ENCODE data around the gene MAGEA9B.
A peak's percentile ranks its signal among the peaks of the same experiment; 100 is the strongest.
"Not testable (repeated sequence)": the region's sequence is repeated elsewhere in the genome, so short reads cannot be mapped to it uniquely, and the experiment has no call there.

MAGEA9B gene

GRCh38 chrX:149571770-149572169 lies 15.5 kb downstream of the MAGEA9B start:
- no peak for DNase-seq (ENCODE audit: low read depth in 2 of 2)

GRCh38 chrX:149570668-149571067 lies 16.6 kb downstream of the MAGEA9B start:
- DNase-seq (ENCODE audit: low read depth in 2 of 2) = no peak

GRCh38 chrX:149569770-149570169 lies 17.5 kb downstream of the MAGEA9B start:
- DNase-seq (ENCODE audit: low read depth in 2 of 2) = no peak

DNA sequence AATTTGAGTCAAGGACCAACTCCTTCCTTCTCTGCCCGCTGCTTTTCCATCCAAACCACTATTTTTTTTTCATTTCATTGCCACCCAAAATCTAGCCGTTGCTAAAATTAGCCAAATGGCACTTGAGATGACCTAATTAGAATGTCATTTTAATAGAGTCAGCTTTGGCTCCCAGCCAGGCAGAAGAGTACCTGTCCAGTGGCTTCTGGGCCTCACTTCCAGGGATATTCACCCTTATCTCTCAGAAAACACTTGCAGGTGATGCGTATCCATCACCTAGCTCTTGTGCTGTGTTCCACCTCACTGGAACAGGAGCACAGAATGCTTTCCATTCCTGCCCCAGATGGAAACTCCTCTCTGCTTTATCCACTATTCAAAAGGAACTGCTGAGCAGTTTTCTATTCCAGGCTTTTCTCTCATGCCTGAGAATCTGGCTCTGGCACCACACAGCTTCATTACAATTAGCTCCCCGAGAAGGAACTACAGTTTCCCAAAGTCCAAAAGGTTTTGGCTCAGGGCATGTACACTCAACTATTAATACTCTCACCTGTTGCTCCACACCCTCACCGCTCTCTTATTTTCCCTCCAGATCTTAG lies 18.5 kb downstream of the MAGEA9B start:
- DNase-seq (ENCODE audit: low read depth in 2 of 2) = no peak

DNA sequence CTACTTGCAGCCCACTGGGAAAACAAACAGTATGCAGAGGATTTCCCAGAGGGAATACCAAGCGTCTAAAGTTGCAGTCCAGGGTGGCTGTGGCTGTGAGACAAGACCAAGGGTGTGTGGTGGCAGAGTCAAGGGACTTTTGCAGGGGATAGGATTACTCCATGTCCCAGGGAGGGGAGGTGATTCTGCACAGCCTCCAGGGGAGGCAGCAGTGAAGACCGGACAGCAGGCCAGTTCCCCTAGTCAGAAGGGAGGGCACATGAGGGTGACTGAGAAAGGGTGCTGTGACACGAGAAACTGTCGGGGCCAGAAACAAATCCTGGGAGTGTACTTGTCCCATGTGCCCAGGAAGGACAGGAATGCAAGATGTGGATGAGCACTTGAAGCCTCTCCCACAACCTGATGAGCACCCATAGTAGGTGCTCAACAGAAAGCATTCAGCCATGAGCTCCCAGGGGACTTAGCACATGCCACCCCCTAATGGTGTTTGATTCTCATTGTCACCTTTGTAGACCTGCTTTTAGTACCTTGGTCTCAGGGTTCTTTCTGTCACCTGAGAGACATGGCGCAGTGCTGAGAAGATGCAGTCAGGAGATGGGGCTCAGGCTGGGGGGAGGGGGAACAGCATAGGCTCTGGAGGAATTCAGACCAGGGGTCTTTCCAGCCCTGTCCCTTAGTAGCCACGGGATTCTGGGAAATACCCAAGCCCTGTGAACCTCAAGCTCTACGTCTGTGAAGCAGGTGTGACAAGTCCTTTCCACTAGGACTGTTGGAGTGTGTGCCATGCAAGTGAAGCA lies 19.4 kb downstream of the MAGEA9B start:
- DNase-seq (ENCODE audit: low read depth in 2 of 2) = no peak

GRCh38 chrX:149563359-149563758 lies 23.9 kb downstream of the MAGEA9B start:
- no peak for DNase-seq (ENCODE audit: low read depth in 2 of 2)

DNA sequence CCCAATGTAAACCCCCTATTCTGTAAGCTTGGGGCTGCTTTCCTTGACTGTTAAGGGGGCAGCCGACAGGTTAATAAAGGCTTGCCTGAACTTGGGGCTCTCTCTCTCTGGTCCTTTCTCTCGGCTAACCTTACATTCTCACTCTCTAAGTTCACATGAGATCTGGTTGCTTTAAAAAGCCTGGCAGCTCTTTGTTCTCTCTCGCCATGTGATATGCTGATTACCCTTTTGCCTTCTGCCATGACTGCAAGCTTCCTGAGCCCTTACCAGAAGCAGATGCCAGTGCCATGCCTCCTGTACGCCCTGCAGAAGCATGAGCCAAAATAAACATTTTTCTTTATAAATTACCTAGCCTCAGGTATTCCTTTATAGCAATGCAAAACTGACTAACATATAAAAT lies 32.0 kb downstream of the MAGEA9B start:
- not testable (repeated sequence) for DNase-seq (ENCODE audit: low read depth in 2 of 2)

GRCh38 chrX:149551939-149552248 lies 35.4 kb downstream of the MAGEA9B start:
- DNase-seq (ENCODE audit: low read depth in 2 of 2) = not testable (repeated sequence)

GRCh38 chrX:149551245-149551938 lies 35.9 kb downstream of the MAGEA9B start:
- DNase-seq (ENCODE audit: low read depth in 2 of 2) = not testable (repeated sequence)

GRCh38 chrX:149550454-149550853 lies 36.8 kb downstream of the MAGEA9B start:
- DNase-seq (ENCODE audit: low read depth in 2 of 2) = not testable (repeated sequence)

DNA sequence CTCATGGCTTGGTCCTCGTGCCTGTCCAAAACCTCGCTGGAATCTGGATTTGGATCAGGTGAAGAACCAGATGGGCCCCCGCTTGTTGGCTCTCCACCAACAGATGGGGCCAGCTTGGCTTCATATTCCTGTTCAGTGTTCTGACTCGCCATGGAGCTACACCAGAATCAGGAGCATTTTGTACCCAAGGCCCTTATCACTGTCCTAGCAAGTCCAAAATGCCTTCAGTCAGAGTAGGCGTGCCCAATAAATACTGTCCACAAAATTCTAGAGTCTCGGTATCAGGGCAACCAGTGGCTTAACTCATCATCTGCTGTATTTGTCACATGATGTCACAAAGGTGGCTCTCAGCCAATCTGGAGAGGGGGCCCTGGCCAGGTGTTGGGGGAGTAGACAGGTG lies 37.6 kb downstream of the MAGEA9B start, which contains the start of gene HSFX3:
Gene HSFX3, minus strand, starts transcription at position 224 of the 400 bp plus-strand sequence. Its CDS starts 72 bp downstream, at position 152.
- not testable (repeated sequence) for DNase-seq (ENCODE audit: low read depth in 2 of 2)

GRCh38 chrX:149547782-149548181 lies 39.5 kb downstream of the MAGEA9B start:
- DNase-seq (ENCODE audit: low read depth in 2 of 2) = not testable (repeated sequence)

GRCh38 chrX:149546962-149547361 lies 40.3 kb downstream of the MAGEA9B start:
- DNase-seq (ENCODE audit: low read depth in 2 of 2) = not testable (repeated sequence)

- not testable (repeated sequence) for DNase-seq (ENCODE audit: low read depth in 2 of 2)
Observed at GRCh38 chrX:149545545-149546543, 41.4 kb downstream of the MAGEA9B start.

- DNase-seq (ENCODE audit: low read depth in 2 of 2) = no peak
Observed at GRCh38 chrX:149541521-149542047, 45.7 kb downstream of the MAGEA9B start.

- peak; percentile 70 to 75 for DNase-seq (ENCODE audit: low read depth in 2 of 2)
Observed at GRCh38 chrX:149540621-149541520, 46.4 kb downstream of the MAGEA9B start, which contains the start of gene EOLA1. Gene EOLA1, plus strand, starts transcription at chrX:149541012. Its CDS starts 4,619 bp downstream, at chrX:149545631.

DNA sequence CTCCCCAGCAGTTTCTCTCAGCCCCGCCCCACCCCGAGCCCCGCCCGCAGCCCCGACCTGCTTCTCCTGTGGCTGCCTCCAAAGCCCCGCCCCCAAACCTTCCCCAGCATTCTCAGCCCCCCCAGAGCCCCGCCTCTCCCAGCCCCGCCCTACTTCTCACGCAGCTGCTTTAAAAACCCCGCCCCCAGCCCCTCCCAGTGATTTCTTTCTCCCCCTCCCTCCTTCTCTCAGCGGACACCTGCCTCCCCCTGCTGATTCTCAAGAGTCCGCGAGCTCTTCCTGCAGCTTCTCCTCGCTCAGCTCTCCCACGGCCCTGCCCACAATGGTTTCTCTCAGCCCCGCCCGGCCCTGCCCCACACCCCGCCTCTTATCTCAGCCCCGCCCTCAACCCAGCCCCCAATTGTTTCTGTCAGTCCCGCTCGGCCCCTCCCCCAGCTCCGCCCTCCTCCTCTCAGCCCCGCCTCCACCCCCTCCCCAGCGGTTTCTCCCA lies 47.1 kb downstream of the MAGEA9B start:
- DNase-seq (ENCODE audit: low read depth in 2 of 2) = peak; percentile 86 to 87

DNA sequence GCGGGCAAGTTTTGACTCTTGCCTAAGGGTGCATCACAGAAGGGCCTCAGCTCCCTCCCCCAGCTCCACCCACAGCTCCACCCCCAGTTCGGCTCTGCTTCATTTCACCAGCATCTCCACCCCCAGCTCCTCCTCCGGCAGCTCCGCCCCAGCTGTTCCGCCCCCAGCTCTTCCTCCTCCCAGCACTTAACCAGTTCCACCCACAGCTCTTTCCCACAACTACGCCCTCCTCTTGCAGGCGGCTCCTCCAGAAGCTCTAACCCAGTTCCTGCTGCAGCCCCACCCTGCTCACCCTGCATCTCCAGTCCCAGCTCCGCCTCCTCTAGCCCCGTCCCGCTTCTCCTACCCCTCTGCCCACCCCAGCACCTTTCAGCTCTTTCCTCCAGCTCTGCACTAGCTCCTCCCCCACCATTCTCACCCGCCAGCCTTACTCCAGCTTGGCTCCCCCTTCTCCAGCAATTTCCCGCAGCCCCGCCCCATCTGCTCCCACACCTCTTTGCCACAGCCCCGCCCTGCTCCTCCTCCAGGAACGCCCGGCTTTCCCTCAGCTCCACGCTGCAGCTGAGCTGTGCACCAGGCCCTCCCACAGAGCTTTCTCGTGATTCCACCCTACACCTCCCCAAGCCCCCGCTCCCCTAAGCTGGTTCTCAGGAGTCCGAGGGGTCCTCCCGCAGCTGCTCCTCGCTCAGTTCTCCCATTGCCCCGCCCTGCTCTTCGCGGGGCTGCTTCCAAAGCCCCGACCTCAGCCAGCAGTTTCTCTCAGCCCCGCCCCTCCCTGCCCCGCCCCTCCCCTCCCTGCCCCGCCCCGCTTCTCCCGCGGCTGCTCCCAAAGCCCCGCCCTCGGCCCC lies 47.8 kb downstream of the MAGEA9B start:
- peak; percentile 65 to 79 for DNase-seq (ENCODE audit: low read depth in 2 of 2)

- DNase-seq (ENCODE audit: low read depth in 2 of 2) = not testable (repeated sequence)
Observed at GRCh38 chrX:149537474-149537873, 49.8 kb downstream of the MAGEA9B start.
